IMR-90 (cell line): ENCODE measurements around the gene SRPK2. TPM values are rescaled to one million over a fixed set of nuclear protein-coding genes. Genes with fewer than 3 reads are reported as not detected.

Experiments used
- ATAC-seq: fragments of 200-7000 bp; cut with Tn5 transposase; 2 replicates; pipeline ENCODE4 v1.9.1; 2020; ENCODE audit warnings: low read depth, mild to moderate bottlenecking, moderate library complexity
- BruUV-seq: library from RNA; stranded (reverse); fragments of 400-500 nt; replicated peaks from 2 replicates; lab custom pipeline; 2021; lab: Mats Ljungman, UMichigan
- CTCF ChIA-PET: fragments of 300-600 bp; formaldehyde crosslinking; extraction: SDS; loops from one replicate; lab custom pipeline; 2021; ENCODE audit warnings: antibody characterized with exemption; lab: Yijun Ruan, JAX
- POLR2A ChIA-PET: fragments of 300-600 bp; sonication (Branson Sonifier 250); formaldehyde crosslinking; loops from one replicate; lab custom pipeline; 2022; ENCODE audit warnings: antibody characterized with exemption; ENCODE audit not compliant: unreplicated experiment; lab: Charles Lee
- DNase-seq: peaks from one replicate; pipeline ENCODE4 v3.0.0; 2013
- H2AFZ ChIP-seq: replicated peaks from 2 replicates; pipeline ENCODE3; 2013; ENCODE audit warnings: low read length, mild to moderate bottlenecking; ENCODE audit not compliant: poor library complexity
- H2AK5ac ChIP-seq: 2 replicates; pipeline ENCODE4 v1.6.1; 2013; ENCODE audit warnings: low read depth, low read length, inconsistent platforms
- H2AK9ac ChIP-seq: replicated peaks from 2 replicates; pipeline ENCODE3; 2013; ENCODE audit warnings: mild to moderate bottlenecking, low read depth, low read length, moderate library complexity; ENCODE audit not compliant: poor library complexity
- H2BK120ac ChIP-seq: 2 replicates; pipeline ENCODE4 v1.6.1; 2013; ENCODE audit warnings: low read depth, low read length, inconsistent platforms
- H2BK15ac ChIP-seq: 3 replicates; pipeline ENCODE4 v1.6.1; 2013; ENCODE audit warnings: low read depth, low read length, inconsistent platforms
- H2BK20ac ChIP-seq: 2 replicates; pipeline ENCODE4 v1.6.1; 2013; ENCODE audit warnings: low read depth, mild to moderate bottlenecking, inconsistent platforms, low read length, moderate library complexity
- H2BK5ac ChIP-seq: 2 replicates; pipeline ENCODE4 v1.6.1; 2013; ENCODE audit warnings: mild to moderate bottlenecking, low read depth, low read length, inconsistent platforms; ENCODE audit not compliant: poor library complexity, severe bottlenecking
- H3K14ac ChIP-seq: replicated peaks from 2 replicates; pipeline ENCODE4 v1.6.1; 2013; ENCODE audit warnings: low read depth, low read length, inconsistent platforms
- H3K18ac ChIP-seq: 2 replicates; pipeline ENCODE4 v1.6.1; 2013; ENCODE audit warnings: low read depth, low read length, control low read depth
- H3K23ac ChIP-seq: 2 replicates; pipeline ENCODE4 v1.6.1; 2013; ENCODE audit warnings: low read depth, low read length, inconsistent platforms
- H3K27ac ChIP-seq: 2 replicates; pipeline ENCODE4 v1.5.1; 2013; ENCODE audit warnings: mild to moderate bottlenecking, control low read depth, low read length; ENCODE audit not compliant: insufficient read depth
- H3K27me3 ChIP-seq: 2 replicates; pipeline ENCODE4 v1.6.1; 2013; ENCODE audit warnings: low read length; ENCODE audit not compliant: control insufficient read depth, insufficient read depth
- H3K36me3 ChIP-seq: 2 replicates; pipeline ENCODE4 v1.6.1; 2013; ENCODE audit warnings: low read length, mixed read lengths; ENCODE audit not compliant: control insufficient read depth, insufficient read depth
- H3K4ac ChIP-seq: 2 replicates; pipeline ENCODE4 v1.6.1; 2013; ENCODE audit warnings: low read depth, low read length, inconsistent platforms
- H3K4me1 ChIP-seq: 2 replicates; pipeline ENCODE4 v1.6.1; 2013; ENCODE audit warnings: low read length, mixed read lengths; ENCODE audit not compliant: control insufficient read depth, insufficient read depth
- H3K4me2 ChIP-seq: 2 replicates; pipeline ENCODE4 v1.6.1; 2013; ENCODE audit warnings: low read depth, mild to moderate bottlenecking, control low read depth, low read length, moderate library complexity
- H3K4me3 ChIP-seq: 2 replicates; pipeline ENCODE4 v1.5.1; 2013; ENCODE audit warnings: low read depth, mild to moderate bottlenecking, control low read depth, low read length, moderate library complexity; ENCODE audit not compliant: insufficient read depth
- H3K56ac ChIP-seq: 2 replicates; pipeline ENCODE4 v1.6.1; 2013; ENCODE audit warnings: low read length, inconsistent platforms; ENCODE audit not compliant: insufficient read depth; ENCODE audit errors: extremely low read depth
- H3K79me1 ChIP-seq, 2 experiments: 2 replicates each; pipeline ENCODE4 v1.6.1; 2013; ENCODE audit warnings: low read length in 2 of 2, inconsistent platforms in 1 of 2, low read depth in 1 of 2
- H3K9ac ChIP-seq: 2 replicates; pipeline ENCODE4 v1.6.1; 2013; ENCODE audit warnings: low read depth, low read length, control low read depth
- H3K9me1 ChIP-seq: 2 replicates; pipeline ENCODE4 v1.6.1; 2013; ENCODE audit warnings: low read length, inconsistent platforms; ENCODE audit not compliant: insufficient read depth
- H3K9me3 ChIP-seq: 2 replicates; pipeline ENCODE4 v1.6.1; 2013; ENCODE audit warnings: low read length; ENCODE audit not compliant: control insufficient read depth, insufficient read depth
- H4K20me1 ChIP-seq: 2 replicates; pipeline ENCODE4 v1.6.1; 2013; ENCODE audit warnings: low read length, inconsistent platforms; ENCODE audit not compliant: insufficient read depth
- H4K5ac ChIP-seq: 2 replicates; pipeline ENCODE4 v1.6.1; 2013; ENCODE audit warnings: mild to moderate bottlenecking, low read depth, low read length, control low read depth
- H4K8ac ChIP-seq, 2 experiments: 2 replicates each; pipeline ENCODE4 v1.6.1; 2013; ENCODE audit warnings: low read depth in 2 of 2, low read length in 2 of 2, control low read depth in 1 of 2, inconsistent platforms in 1 of 2
- H4K91ac ChIP-seq: 2 replicates; pipeline ENCODE4 v1.6.1; 2013; ENCODE audit warnings: low read depth, low read length, inconsistent platforms; ENCODE audit not compliant: insufficient read depth
- BHLHE40 ChIP-seq: fragments of 150-350 bp; IDR thresholded peaks from 2 replicates; pipeline ENCODE4 v1.6.1; 2016; ENCODE audit warnings: mild to moderate bottlenecking, low read depth, low read length
- CEBPB ChIP-seq: IDR thresholded peaks from 2 replicates; pipeline ENCODE4 v1.6.1; 2012; ENCODE audit warnings: low read depth, low read length, improper control_type of control experiment
- CHD1 ChIP-seq: IDR thresholded peaks from 2 replicates; pipeline ENCODE4 v1.6.1; 2012; ENCODE audit warnings: low read depth, low read length, improper control_type of control experiment
- MAZ ChIP-seq: IDR thresholded peaks from 2 replicates; pipeline ENCODE4 v1.6.1; 2012; ENCODE audit warnings: low read depth, mild to moderate bottlenecking, low read length, improper control_type of control experiment, moderate library complexity, borderline replicate concordance
- MXI1 ChIP-seq: IDR thresholded peaks from 2 replicates; pipeline ENCODE4 v1.6.1; 2012; ENCODE audit warnings: low read depth, mild to moderate bottlenecking, low read length, moderate library complexity, borderline replicate concordance
- NFE2L2 ChIP-seq: fragments of 150-350 bp; IDR thresholded peaks from 2 replicates; pipeline ENCODE4 v1.6.1; 2016; ENCODE audit warnings: low read depth, mild to moderate bottlenecking, low read length
- POLR2A ChIP-seq: IDR thresholded peaks from 2 replicates; pipeline ENCODE4 v1.6.1; 2012; ENCODE audit warnings: mild to moderate bottlenecking, low read depth, low read length
- RCOR1 ChIP-seq: IDR thresholded peaks from 2 replicates; pipeline ENCODE4 v1.6.1; 2012; ENCODE audit warnings: mild to moderate bottlenecking, low read length, improper control_type of control experiment; ENCODE audit not compliant: insufficient replicate concordance
- RFX5 ChIP-seq: IDR thresholded peaks from 2 replicates; pipeline ENCODE4 v1.8.0; 2012; ENCODE audit warnings: low read depth, mild to moderate bottlenecking, low read length, moderate library complexity
- SMC3 ChIP-seq: fragments of 150-350 bp; IDR thresholded peaks from 2 replicates; pipeline ENCODE4 v1.6.1; 2016; ENCODE audit warnings: low read depth, mild to moderate bottlenecking, antibody characterized with exemption, low read length, moderate library complexity
- WGBS, 2 experiments: methylation state at CpG; one replicate each; pipeline versions ENCODE4 v1.1.5 to v1.1.7; 2013; ENCODE audit warnings: missing lambda C conversion rate in 2 of 2; ENCODE audit not compliant: insufficient read length in 1 of 2; ENCODE audit errors: extremely low coverage in 2 of 2; 5-methylcytosine and 5-hydroxymethylcytosine counted together
- dilution Hi-C: fragments of 300-500 bp; cut with HindIII; formaldehyde crosslinking; loops from one replicate; pipeline ENCODE4 v1.14.3; 2018; ENCODE audit warnings: low sequenced_read_pairs; ENCODE audit not compliant: unreplicated experiment
- in situ Hi-C: fragments of 300-500 bp; cut with MboI; formaldehyde crosslinking; loops from 3 replicates; pipeline ENCODE4 v1.14.3; 2019; ENCODE audit warnings: low sequenced_read_pairs, inconsistent platforms, mixed read lengths
- intact Hi-C: fragments of 100-400 bp; cut with micrococcal nuclease; formaldehyde crosslinking; loops from 2 replicates; pipeline ENCODE4 v1.10.0; 2022
- polyA plus RNA-seq, 3 experiments: library from polyadenylated mRNA; depleted of rRNA; stranded (reverse); fragments of >200 nt; gene quantifications; 2 replicates each; pipeline ENCODE4 v1.2.3, GENCODE V29; 2012; ENCODE audit warnings: low replicate concordance in 1 of 3
- total RNA-seq: library from RNA; depleted of rRNA; stranded (reverse); fragments of >200 nt; gene quantifications from 2 replicates; pipeline ENCODE4 v1.2.3, GENCODE V29; 2012
- TF ChIP-seq, protein P1 (sequence below): conservative IDR thresholded peaks from 2 replicates; pipeline ENCODE4 v1.5.1; 2012; ENCODE audit warnings: mild to moderate bottlenecking, low read depth, low read length, improper control_type of control experiment

The SRPK2 gene
- total and polyA plus RNA-seq, 2 of the 4 experiments (the other 2 are of a cell fraction): 13.2 to 33.0 TPM

DNA sequence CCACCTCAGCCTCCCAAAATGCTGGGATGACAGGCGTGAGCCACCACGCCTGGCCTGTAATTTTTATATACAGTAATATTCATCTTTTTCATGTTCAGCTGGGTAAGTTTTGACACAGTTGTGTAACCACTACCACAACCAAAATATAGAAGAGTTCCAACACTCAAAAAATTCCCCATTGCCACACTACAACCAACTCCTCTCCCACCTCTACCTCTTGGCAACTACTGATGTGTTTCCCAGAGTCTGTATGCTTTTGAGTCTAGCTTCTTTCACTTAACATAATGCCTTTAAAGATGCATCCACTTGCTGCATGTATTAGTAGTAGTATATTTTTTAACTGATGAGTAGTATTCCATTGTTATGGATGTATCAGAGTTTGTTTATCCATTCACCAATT, 90.7 kb downstream of the SRPK2 start:
- TF ChIP-seq CHD1: no peak
- TF ChIP-seq POLR2A: no peak
- no peak for TF ChIP-seq MAZ
- TF ChIP-seq, protein P1, sequence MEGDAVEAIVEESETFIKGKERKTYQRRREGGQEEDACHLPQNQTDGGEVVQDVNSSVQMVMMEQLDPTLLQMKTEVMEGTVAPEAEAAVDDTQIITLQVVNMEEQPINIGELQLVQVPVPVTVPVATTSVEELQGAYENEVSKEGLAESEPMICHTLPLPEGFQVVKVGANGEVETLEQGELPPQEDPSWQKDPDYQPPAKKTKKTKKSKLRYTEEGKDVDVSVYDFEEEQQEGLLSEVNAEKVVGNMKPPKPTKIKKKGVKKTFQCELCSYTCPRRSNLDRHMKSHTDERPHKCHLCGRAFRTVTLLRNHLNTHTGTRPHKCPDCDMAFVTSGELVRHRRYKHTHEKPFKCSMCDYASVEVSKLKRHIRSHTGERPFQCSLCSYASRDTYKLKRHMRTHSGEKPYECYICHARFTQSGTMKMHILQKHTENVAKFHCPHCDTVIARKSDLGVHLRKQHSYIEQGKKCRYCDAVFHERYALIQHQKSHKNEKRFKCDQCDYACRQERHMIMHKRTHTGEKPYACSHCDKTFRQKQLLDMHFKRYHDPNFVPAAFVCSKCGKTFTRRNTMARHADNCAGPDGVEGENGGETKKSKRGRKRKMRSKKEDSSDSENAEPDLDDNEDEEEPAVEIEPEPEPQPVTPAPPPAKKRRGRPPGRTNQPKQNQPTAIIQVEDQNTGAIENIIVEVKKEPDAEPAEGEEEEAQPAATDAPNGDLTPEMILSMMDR: no peak
- TF ChIP-seq NFE2L2: no peak
- no peak for TF ChIP-seq SMC3
- TF ChIP-seq RFX5: no peak
- no peak for TF ChIP-seq CEBPB
- no peak for TF ChIP-seq BHLHE40
- no peak for TF ChIP-seq RCOR1
- TF ChIP-seq MXI1: no peak
- DNase-seq (no peak), ATAC-seq (no peak)
- no peak overlapping the region for H4K5ac ChIP-seq
- H4K20me1 ChIP-seq: peaks cover 21% of the 10 kb centered on the region
- H3K27ac ChIP-seq: no peak overlapping the region
- intact Hi-C loops: no loop called here
- no peak overlapping the region for H3K56ac ChIP-seq
- no peak overlapping the region for H2BK120ac ChIP-seq
- no peak overlapping the region for H3K14ac ChIP-seq
- H2AK5ac ChIP-seq: no peak overlapping the region
- H2AK9ac ChIP-seq: no peak overlapping the region
- no peak overlapping the region for H3K9ac ChIP-seq
- WGBS, 2 experiments: no CpG with 5 or more reads among the region's 2 CpGs
- H3K4me1 ChIP-seq: no peaks in the 10 kb centered on the region
- H4K8ac ChIP-seq: no peak overlapping the region
- no peak overlapping the region for H3K23ac ChIP-seq
- H3K36me3 ChIP-seq: no peaks in the 10 kb centered on the region
- peaks cover 27 to 46% of the 10 kb centered on the region in 2 experiments for H3K79me1 ChIP-seq
- no peak overlapping the region for H2BK15ac ChIP-seq
- no peak overlapping the region for H3K18ac ChIP-seq
- no peak overlapping the region for H2AFZ ChIP-seq
- in situ Hi-C loops: no loop called here
- no peak overlapping the region for H3K4me3 ChIP-seq
- ChIA-PET POLR2A (no interaction called here), CTCF (interaction anchor here (1.6 kb wide), 1 partner anchor 13 kb away, joined by 5 read pairs; no protein-coding TSS in a partner anchor)
- no peaks in the 10 kb centered on the region for H3K27me3 ChIP-seq
- H2BK20ac ChIP-seq: no peak overlapping the region
- no TSS peak for BruUV-seq
- dilution Hi-C loops: no loop called here
- H4K91ac ChIP-seq: no peak overlapping the region
- H3K9me1 ChIP-seq: peaks cover 5% of the 10 kb centered on the region; the same call in 1 of the 2 replicates
- H3K9me3 ChIP-seq: no peaks in the 10 kb centered on the region
- H2BK5ac ChIP-seq: no peak overlapping the region
- H3K4ac ChIP-seq: no peak overlapping the region
- H3K4me2 ChIP-seq: no peak overlapping the region
